ENCODE data around the gene L3MBTL1. TPM values are rescaled to one million over a fixed set of nuclear protein-coding genes. Genes with fewer than 3 reads are reported as not detected.

The L3MBTL1 gene
- total and polyA plus RNA-seq, 2 donors (not counting 3 experiments of a cell fraction or from before 2014, with no cell fraction given), result 5.2 to 8.2 TPM

DNA sequence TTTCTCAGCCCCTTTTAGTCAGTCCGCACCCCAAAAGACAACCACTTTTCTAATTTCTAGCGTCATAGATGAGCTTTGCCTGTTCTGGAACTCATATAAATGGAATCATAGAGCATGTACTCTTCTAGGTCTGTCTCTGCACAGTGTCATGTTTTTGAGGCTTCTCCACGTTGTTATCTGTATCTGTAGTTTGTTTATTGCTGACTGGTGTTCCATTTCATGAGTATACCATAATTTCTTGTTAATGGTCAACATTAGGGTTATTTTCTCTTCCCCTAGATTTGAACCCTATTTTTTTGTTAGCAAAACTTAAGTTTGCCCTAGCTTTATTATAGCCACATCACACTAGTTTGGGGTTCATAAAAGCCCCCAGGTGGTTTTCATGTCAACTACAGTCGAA is 35.2 kb downstream of the L3MBTL1 start:
- POLR2A ChIA-PET, result no interaction called here
- CTCF ChIA-PET, result interaction anchor here (1.0 to 1.1 kb wide), 2 partner anchors 48 to 147 kb away, joined by 3 to 4 read pairs; partner anchors contain the start of gene IFT52
- Histone ChIP-seq H3K27ac (ENCODE audit: insufficient read depth, low read depth, low read length) (no peak overlapping the region), H2AFZ (ENCODE audit: low read depth, low read length) (no peak overlapping the region), H4K20me1 (replicated peaks; ENCODE audit: control insufficient read depth, extremely low read depth, insufficient read depth, low read length) (no peaks in the 10 kb centered on the region), H3K4me2 (ENCODE audit: insufficient read depth, low read length) (no peak overlapping the region), H3K4me3 (replicated peaks in 1 of 3; ENCODE audit: insufficient read depth in 1 of 3, low read depth in 1 of 3, low read length in 3 of 3) (no peak overlapping the region), H3K79me2 (ENCODE audit: control insufficient read depth, insufficient read depth, low read length) (no peaks in the 10 kb centered on the region), H3K4me1 (ENCODE audit: control insufficient read depth, extremely low read depth, insufficient read depth, low read length) (peaks cover 6% of the 10 kb centered on the region), H3K9me3 (replicated peaks; ENCODE audit: control insufficient read depth, insufficient read depth, low read length) (no peaks in the 10 kb centered on the region), H3K9ac (replicated peaks; ENCODE audit: extremely low read depth, insufficient read depth, low read length) (no peak overlapping the region), H3K9me1 (replicated peaks; ENCODE audit: control insufficient read depth, extremely low read depth, insufficient read depth, low read length) (no peaks in the 10 kb centered on the region), H3K36me3 (ENCODE audit: control insufficient read depth in 2 of 2, extremely low read depth in 1 of 2, insufficient read depth in 2 of 2, low read length in 2 of 2) (no peaks in the 10 kb centered on the region), H3K27me3 (ENCODE audit: control insufficient read depth in 2 of 2, insufficient read depth in 2 of 2, low read length in 2 of 2) (no peaks in the 10 kb centered on the region)
- intact Hi-C loops (cut with micrococcal nuclease) (no loop called here), dilution Hi-C loops (cut with MboI; ENCODE audit: extremely low pct_ligation_motif_present, low sequenced_read_pairs) (no loop called here)
- no peak for FAIRE-seq
- no peak for TF ChIP-seq FOS (IDR thresholded peaks at IDR 0.05; ENCODE audit: borderline replicate concordance, insufficient read depth, low read length)
- no TSS peak for BruUV-seq (replicated peaks)
- no peak for DNase-seq (ENCODE audit: low read depth, low spot score)

DNA sequence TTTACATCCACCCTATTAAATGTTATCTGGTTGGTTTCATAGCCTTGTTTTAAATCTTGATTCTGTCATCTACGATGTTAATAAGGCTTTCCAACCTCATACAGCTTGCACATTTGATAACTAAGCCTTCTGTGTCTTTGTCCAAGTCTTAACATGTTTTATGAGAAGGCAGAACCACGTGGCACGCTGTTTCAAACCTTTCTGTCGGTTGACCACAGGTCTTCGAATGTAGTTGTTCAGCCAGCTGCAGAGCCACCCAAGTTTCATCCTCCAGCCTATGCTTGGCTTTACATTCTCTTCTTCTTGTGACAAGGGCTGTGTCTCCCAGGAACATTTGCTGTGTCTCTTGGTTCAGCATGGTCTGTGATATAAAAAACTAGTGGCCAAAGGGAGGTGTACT is 35.6 kb downstream of the L3MBTL1 start:
- Histone ChIP-seq H3K9me3 (replicated peaks; ENCODE audit: control insufficient read depth, insufficient read depth, low read length) (no peaks in the 10 kb centered on the region), H4K20me1 (replicated peaks; ENCODE audit: control insufficient read depth, extremely low read depth, insufficient read depth, low read length) (no peaks in the 10 kb centered on the region), H3K9me1 (replicated peaks; ENCODE audit: control insufficient read depth, extremely low read depth, insufficient read depth, low read length) (no peaks in the 10 kb centered on the region), H3K4me3 (replicated peaks in 1 of 3; ENCODE audit: insufficient read depth in 1 of 3, low read depth in 1 of 3, low read length in 3 of 3) (no peak overlapping the region), H3K27me3 (ENCODE audit: control insufficient read depth in 2 of 2, insufficient read depth in 2 of 2, low read length in 2 of 2) (no peaks in the 10 kb centered on the region), H3K9ac (replicated peaks; ENCODE audit: extremely low read depth, insufficient read depth, low read length) (no peak overlapping the region), H3K4me2 (ENCODE audit: insufficient read depth, low read length) (no peak overlapping the region), H3K79me2 (ENCODE audit: control insufficient read depth, insufficient read depth, low read length) (no peaks in the 10 kb centered on the region), H2AFZ (ENCODE audit: low read depth, low read length) (no peak overlapping the region), H3K4me1 (ENCODE audit: control insufficient read depth, extremely low read depth, insufficient read depth, low read length) (peaks cover 6% of the 10 kb centered on the region), H3K36me3 (ENCODE audit: control insufficient read depth in 2 of 2, extremely low read depth in 1 of 2, insufficient read depth in 2 of 2, low read length in 2 of 2) (no peaks in the 10 kb centered on the region), H3K27ac (ENCODE audit: insufficient read depth, low read depth, low read length) (no peak overlapping the region)
- ChIA-PET CTCF (interaction anchor here (1.1 kb wide), 1 partner anchor 47 kb away, joined by 4 read pairs; the partner anchor contains the start of gene IFT52), POLR2A (no interaction called here)
- BruUV-seq (replicated peaks), result no TSS peak
- intact Hi-C loops (cut with micrococcal nuclease) (no loop called here), dilution Hi-C loops (cut with MboI; ENCODE audit: extremely low pct_ligation_motif_present, low sequenced_read_pairs) (no loop called here)
- FAIRE-seq (no peak), DNase-seq (ENCODE audit: low read depth, low spot score) (no peak)
- TF ChIP-seq, protein P1, sequence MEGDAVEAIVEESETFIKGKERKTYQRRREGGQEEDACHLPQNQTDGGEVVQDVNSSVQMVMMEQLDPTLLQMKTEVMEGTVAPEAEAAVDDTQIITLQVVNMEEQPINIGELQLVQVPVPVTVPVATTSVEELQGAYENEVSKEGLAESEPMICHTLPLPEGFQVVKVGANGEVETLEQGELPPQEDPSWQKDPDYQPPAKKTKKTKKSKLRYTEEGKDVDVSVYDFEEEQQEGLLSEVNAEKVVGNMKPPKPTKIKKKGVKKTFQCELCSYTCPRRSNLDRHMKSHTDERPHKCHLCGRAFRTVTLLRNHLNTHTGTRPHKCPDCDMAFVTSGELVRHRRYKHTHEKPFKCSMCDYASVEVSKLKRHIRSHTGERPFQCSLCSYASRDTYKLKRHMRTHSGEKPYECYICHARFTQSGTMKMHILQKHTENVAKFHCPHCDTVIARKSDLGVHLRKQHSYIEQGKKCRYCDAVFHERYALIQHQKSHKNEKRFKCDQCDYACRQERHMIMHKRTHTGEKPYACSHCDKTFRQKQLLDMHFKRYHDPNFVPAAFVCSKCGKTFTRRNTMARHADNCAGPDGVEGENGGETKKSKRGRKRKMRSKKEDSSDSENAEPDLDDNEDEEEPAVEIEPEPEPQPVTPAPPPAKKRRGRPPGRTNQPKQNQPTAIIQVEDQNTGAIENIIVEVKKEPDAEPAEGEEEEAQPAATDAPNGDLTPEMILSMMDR (IDR thresholded peaks at IDR 0.05; ENCODE audit: extremely low read depth in 1 of 2, insufficient read depth in 1 of 2, low read depth in 1 of 2, low read length in 2 of 2), result no peak
- TF ChIP-seq POLR2A (IDR thresholded peaks at IDR 0.05; ENCODE audit: low read depth, low read length), result no peak
- no peak for TF ChIP-seq JUN (IDR thresholded peaks at IDR 0.05; ENCODE audit: borderline replicate concordance, insufficient read depth, insufficient read length, low read depth)
- no peak for TF ChIP-seq MYC (IDR thresholded peaks at IDR 0.05; ENCODE audit: low read depth, low read length)
- TF ChIP-seq EZH2 (IDR thresholded peaks at IDR 0.05; ENCODE audit: borderline replicate concordance, low read depth, low read length, severe bottlenecking), result no peak
- TF ChIP-seq GATA2 (IDR thresholded peaks at IDR 0.05; ENCODE audit: insufficient read depth, insufficient read length, low read depth, low read length), result no peak
